ENCODE measurements around the gene NME4.

The NME4 gene

DNA sequence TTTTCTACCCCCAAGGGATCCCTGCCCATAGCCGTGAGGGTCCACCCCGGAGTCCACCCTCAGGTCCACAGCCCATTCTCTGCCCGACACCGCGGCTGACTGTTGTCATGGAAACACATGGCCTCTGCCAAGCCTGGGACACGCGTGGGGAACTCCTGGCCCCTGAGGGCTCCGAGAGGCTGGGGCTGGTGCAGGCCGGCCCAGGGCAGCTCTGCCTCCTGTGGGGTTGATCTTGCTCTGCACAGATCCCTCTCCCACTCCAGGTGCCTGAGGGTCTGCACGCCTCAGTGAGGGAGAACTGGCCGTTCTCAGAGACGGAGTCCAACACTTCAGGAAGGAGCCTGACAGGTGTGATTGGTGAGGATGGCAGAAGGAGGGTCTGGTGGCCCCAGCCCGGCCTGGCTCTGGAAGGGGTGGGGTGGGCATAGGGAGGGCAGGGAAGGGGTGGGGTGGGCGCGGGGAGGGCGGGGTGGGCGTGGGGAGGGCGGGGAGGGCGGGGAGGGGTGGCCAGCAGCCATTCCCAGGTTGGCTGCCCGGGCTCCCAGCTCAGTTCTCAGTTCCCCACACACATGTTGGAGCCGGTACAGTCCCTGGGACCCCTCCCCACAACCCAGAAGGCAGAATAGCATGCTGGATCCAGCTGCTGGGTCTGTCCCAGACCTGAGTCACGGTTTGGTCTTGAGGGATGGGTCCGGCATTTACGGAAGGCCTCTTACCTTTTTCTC is 33.1 kb upstream of the NME4 start:
- no peak for DNase-seq

DNA sequence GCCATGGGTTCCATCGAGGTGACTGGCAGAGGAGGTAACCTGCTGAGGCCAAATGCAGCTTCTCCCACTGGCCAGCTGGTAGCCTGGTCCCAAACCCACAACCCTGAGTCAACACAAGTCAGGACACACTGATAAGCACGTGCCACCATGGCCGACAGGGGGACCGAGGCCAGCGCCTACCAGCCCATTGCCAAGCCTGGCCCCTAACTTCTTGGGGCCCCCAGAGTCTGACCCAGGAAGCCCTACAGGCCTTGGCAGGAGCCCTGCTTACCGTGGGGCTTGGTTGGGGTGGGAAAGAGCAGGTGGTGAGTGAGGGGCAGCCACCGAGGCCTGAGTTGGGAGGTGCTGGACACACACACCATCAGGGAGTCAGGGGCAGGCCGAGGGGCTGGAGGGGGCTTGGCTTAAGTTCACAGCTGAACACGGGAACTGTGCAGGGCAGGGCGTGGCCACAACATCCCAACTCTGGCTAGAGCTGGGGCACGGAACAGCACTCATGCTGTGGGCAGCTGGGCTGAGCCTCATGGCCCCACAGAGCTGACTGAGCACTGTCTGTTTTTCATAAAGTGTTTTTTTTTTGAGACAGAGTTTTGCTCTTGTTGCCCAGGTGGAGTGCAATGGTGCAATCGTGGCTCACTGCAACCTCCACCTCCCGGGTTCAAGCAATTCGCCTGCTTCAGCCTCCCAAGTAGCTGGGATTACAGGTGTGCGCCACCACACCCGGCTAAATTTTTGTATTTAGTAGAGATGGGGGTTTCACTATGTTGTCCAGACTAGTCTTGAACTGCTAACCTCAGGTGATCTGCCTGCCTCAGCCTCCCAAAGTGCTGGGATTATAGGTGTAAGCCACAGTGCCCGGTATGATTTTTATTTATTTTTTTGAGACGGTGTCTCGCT is 32.2 kb upstream of the NME4 start:
- no peak for DNase-seq

DNA sequence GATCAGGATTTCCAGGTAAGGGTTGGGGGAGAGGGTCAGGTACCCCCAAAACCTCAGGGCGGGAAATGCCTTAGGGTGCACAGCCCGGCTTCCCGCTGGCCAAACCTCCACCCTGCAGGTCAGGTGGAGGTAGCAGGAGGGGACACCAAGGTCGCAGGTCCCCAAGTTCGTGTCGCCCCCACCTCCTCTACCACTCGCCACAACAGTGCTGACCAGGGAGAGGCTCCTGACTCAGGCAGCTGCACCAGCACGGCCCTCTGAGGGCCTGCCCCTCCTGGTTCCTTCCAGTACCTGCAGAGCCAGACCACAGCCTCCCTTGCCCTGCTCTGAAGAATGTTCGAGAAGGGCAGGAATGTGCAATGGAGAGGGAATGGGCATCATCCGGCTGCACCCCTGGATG is 30.5 kb upstream of the NME4 start:
- no peak for DNase-seq

DNA sequence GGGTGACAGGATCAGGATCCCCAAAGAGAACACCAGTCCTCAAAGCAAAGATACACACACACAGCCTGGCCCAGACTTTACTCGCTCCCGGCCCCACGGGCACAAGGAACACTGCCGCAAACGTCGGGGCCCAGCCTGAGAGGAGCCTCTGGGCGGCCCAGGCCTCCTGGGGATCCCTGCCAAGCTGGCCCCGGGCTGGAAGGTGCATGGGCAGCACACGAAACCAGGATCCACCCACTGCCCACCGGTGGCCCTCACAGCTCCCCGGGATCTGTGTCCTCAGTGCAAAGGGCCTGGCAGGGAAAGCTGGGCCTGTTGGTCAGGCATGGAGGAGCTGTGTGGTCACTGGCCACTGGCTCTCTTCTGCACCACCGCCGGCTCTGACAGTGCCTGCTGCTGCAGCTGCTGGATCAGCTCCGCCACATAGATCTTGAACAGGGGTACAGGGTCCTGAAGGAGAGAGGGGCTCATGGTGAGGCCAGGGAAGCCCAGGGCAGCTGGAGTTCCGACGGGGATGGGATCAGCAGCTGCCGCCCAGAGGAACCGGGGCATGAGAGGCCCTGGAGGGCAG is 29.6 kb upstream of the NME4 start:
- DNase-seq: no peak

DNA sequence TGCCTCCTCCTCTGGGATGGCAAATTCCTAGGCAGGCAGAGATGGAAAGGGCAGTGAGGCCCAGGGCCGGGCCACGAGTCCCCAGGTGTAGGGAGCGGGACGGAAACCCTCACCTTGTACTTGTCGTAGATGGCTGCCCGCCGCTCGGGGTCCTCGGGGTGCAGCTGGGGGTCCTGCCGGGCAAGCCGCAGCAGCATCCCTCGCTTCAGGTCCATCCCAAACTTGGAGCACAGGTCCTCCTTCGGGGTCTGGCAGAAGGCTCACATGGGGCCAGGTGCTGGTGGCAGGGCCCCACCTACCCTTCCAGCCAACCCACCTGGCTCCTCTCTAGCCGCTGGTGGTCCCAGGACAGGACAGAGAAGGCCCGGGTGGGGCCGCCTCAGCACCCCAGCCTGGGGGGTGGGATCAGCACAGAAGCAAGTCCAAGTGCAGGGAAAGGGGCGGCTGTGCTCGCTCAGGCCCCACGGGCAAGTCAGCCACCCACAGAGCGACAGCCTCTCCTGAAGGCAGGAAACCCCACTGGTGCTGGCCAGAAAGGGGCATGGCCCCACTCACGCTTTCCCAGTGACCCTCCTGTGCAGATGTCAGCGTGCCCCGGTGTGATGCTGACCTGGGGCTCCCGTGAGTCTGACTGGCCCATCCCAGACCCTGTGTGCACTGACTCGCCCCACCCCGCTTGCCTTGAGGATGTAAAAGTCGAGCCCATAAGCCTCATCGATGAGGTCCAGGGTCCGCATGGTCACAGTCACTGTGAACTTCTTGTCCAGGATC is 28.4 kb upstream of the NME4 start:
- DNase-seq: no peak

DNA sequence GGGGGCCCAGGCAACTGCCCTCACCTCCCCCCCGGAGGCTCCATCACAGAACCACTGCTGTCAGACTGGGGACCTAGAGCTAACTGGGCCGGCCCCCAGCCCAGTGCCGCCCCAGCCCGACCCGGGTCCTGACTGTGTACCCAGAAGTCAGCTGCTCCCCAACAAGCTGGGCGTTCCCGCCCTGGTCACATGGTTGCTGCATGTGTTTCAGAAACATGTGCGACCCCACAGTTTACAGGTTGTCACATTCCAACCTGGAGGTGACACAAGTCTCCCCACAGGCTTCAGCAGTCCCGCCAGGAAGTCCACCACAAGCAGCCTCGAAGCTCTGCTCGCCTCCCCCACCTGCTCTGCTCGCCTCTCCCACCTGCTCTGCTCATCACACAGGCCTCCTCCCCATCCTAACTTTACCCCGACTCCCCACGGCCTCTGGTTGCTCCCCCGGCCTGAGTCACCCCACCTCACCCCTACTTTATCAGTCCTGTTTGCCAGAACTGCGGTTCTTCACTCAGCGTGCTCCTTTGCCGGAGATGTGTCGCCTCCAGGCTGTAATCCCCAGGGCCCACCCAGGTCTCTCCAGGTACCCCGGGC is 27.6 kb upstream of the NME4 start:
- DNase-seq: no peak

DNA sequence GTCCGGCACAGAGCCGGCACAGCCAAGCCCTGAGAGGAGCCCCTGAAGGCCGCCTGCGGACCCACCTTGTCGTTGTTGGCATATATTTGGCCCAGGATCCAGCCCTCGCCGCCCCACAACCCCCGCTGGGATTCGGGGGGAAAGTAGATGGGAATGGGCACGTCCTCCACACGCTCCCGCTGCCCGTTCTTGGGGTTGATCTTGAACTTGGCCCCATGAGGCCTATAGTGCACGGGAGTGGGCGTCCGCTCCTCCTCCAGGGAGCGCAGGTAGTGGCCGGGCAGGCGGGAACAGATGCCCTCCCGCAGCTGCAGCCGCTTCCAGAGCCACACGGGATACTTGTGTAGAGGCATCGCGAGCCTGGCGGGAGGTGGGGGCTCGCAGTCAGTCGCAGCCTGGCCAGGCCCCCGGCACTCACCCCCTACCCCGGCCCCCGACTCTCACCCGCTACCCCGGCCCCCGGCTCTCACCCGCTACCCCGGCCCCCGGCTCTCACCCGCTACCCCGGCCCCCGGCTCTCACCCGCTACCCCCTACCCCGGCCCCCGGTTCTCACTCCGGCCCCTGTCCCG is 27.0 kb upstream of the NME4 start:
- no peak for DNase-seq

DNA sequence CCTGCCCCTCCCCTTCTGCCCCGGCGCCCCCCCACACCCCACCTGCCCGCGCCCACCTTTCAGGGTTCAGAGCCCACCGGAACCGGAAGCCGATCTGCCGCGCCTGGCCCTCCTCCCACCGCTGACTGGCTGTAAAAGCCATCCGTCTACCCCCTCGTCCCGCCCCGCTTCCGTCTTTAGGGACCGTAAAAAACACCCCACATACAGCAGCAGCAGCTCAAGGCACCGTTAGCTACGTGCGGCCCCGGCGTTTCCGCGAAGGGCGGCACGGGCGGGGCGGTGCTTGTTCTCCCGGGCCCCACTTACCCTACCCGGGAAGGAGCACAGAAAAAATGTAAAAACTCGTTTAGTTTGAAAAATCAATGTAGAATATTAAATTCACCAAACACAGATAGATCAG is 26.6 kb upstream of the NME4 start, which contains the start of gene MRPL28:
TSS of gene MRPL28 (minus strand) at position 96 of the 400 bp plus-strand sequence. CDS start 320 bp downstream, outside the sequence.
- DNase-seq: peak; percentile 94

DNA sequence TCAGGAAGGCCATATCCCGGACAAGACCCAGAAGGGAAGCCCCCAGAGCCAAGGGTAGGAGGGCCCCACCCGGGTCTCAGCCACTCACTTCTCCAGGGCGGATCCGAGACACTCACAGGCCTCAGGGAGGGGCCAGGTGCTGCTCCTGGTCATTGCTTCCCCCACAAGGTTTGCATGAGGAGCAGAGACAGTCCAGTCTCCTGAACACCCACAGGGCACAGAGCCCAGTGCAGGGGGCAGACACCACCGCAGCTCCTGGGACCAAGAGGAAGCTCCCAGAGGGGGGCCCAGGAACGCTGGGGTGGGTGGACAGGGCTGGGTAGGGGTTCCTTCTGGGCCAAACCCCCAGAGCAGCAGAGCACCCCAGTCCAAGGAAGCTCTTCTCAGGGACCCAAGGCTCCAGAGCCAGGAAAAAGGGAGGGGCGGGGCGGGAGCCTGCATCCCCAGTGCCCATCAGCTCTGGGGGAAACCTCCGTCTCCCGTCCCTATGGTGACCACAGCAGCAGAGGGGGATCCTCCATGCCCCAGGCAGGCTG is 26.0 kb upstream of the NME4 start:
- no peak for DNase-seq

DNA sequence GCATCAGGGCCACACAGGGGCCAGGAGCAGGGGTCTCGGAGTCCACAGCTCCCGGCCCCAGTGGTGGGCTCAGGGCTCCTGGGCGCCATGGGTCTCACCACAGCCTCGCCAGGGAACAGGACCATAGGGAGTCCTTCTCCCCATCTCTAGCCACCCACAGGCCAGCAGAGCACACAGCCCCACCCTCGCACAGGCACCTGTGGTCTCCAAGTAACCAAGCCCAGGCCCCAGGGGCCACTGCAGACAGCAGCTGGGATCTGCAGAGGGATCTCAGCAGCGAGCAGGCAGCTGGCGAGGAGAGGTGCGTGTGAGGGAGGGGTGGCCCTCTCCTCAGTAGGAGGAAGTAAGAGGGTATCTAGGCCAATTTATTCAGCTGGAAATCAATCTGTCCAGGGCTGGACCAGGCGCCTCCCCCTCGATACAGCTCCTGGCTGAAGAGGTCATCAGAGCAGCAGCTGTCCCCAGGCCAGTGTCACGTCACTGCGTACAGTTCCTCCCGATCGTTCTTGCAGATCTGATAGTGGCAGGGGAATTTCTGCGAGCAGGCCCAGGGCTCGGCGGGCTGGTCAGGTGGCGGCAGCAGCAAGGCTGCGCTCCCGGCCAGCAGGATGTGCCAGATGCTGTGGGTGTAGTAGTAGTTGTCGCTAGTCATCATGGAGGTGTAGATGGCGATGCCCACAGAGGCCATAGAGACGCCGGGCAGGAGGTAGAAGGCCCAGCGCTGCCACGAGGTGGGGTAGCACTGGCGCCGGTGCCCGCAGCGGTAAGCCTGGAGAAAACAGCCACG is 25.3 kb upstream of the NME4 start:
- no peak for DNase-seq

DNA sequence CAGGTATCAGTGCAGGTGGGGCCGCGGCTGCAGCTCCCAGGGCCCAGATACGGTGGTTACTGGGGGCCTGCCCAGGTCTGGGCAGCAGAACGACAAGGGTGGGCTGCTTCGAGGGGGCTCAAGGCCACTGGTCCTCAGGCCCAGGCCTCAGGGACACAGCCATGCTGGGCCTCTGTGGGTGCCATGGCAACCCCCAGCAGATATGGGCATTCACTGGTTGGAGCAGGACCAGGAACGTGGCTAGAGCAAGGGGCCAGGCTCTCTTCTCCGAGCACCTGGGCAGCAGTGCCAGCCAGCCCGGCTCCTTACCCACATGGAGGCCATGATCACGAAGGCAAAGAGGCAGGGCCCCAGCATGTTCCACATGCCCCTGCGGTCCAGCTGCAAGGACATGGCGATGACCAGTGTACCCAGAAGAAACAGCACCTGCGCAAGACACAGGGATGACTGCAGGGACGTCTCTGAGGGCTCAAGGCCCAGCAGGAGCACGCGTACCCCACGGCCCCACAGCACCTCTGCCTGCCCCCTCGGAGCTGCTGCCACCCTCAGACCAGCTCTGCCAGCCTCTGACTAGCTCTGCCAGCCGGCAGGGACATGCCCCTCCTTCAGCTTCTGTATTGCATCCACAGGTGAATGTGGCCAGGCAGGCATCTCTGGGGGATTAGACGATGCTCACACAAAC is 24.6 kb upstream of the NME4 start:
- DNase-seq: no peak

DNA sequence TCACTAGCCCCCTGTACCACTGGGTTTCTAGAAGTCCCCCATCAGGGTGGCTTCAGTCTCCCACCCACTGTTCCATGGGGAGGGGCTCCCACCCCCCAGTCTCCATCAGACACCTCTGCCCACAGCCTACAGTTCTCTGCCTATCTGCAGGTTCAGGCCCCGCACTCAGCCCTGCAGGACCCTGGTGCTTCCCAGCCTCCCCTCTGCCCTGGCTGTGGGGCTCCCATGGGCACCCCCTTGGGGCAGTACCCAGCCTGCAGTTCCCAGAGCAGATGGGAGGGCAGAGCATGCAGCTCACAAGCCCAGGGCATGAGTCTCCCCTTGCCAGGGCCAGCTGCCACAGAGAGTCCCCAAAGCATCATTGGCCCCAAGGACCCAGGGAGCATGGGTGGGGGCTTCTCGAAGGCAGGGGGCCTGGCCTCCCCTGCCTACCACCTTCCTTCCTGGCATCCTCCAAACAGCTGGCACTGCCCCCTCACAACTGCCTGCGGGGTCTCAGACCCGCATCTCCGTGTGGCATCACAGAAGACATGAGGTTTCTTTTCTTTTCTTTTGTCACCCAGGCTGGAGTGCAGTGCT is 23.9 kb upstream of the NME4 start:
- no peak for DNase-seq

DNA sequence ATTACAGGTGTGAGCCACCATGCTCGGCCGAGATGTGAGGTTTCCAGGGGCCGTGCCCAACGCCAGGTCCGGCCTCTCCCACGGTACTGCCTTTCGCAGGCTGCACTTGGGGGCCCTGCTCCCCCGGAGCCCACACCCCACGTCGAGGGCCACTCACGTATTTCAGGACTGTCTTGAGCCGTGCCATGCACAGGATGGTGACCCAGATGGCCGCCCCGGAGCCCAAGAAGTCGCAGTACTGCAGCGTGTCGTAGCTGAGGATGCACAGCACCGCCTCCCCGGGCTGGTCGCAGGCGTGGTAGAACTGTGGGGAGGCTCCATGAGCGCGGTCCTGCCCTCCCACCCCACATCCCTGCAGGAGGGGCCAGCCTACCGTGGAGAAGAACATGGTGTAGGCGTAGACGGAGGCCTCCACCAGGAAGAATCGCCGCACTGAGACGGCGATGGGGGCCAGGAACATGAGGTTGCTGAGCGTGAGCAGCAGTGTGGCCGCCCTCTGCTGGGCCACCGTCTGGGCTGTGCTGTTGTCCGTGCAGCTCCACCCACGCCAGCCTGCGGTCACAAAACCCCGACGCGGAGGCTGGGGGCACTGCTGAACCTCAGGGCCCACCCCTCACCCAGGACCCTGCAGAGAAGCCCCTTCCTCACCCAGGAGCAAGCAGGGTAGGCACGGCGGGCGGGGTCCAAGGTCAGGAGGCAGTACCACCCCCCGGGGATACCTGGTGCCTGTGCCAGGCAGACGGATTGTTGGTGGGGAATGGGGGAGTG is 23.0 kb upstream of the NME4 start:
- no peak for DNase-seq

DNA sequence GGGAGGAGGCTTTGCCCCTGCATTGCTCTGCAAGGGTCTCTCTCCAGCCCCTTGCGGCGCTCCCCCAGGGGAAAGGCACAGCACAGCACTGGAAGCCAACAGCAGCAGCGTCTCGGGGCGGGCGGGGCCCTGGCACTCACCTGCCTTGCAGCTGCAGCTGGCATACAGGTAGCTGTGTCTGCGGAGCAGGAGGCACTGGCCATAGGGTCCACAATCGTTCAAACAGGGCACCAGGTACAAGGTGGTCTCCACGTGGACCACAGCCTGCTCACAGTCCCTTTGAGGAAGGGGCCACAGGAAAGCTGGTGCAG is 22.4 kb upstream of the NME4 start:
- DNase-seq: no peak

DNA sequence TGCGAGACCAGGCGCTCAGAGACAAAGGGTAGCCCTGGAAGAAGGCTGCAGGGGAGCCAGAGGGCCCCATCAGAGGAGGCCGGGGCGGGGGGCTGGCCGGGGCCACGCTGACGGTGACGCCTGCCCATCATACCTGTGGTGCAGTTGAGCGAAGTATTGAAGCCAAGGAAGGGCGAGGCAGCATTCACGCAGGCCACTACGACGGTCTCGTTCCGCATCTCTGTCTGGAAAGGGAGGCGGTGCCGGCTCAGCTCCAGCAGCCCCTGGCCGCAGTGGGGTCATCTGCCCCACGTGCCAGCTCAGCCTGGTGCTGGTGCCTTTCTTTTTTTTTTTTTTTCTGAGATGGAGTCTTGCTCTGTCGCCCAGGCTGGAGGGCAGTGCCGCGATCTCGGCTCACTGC is 21.8 kb upstream of the NME4 start:
- no peak for DNase-seq

DNA sequence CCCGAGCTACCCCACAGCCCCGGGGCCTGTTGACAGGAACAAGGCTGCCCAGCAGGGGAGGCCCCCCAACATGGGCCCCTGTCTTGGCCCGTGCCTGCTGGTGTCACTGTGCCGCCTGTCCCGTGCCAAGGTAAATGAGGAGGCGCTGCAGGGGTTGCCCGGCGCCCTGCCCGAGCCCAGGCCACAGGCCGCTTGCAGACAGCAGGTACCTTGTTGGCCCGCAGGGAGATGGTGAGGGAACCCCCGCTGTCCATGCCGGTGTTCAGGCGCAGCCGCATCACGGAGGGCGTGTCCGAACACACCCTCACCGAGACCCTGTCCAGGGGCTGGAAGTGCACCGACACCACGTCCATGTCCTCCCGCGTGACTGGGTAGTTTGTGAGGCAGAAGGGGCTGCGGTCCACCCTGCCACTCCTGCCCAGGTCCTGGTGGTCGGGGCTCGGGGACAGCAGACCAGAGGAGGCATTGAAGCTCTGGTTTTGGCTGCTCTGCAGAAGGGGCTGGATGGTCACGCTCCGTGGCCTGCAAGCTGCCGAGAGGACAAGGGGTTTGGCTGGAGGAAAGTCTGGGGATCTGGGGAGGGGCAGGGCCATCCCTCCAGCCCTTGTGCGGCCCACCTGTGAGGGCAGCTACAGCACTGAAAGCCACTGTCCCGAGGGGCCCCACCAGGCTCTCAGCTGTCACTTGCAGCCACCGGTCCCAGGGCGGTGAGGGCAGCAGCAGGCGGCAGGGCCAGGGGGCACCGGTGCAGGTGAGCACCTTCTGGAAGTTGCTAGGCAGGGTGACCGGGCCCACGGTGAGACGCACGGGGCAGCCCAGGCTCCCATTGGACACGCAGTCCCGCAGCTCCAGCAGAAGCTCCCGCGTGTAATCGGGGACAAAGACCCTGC is 20.8 kb upstream of the NME4 start:
- no peak for DNase-seq

DNA sequence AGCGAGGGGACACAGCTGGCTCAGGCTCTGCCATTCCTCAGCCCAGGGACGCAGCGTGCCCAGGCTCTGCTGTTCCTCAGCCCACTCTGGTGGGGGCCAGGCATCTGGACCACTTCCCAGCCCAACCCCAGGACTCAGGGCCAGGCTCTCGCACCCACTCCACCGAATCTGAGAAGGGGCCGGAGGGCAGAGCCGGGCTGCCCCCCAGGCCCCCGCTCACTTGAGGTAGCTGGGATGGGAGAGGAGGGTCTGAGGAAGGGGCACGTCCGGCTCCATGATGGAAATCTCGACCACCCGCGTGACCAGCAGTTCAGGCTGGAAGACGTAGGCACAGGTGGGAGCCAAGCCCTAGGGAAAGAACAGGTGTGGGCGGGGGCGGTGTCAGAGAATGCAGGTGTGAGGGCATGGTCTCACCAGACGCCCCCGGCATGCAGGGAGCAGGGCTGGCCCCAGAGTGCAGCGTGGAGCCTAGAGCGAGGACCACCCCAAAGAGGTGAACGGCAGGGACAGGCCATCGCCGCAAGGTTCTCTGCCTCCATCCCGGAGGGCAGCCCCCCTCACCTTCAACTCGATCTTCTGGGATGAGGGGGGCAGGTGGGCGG is 20.1 kb upstream of the NME4 start:
- DNase-seq: no peak

DNA sequence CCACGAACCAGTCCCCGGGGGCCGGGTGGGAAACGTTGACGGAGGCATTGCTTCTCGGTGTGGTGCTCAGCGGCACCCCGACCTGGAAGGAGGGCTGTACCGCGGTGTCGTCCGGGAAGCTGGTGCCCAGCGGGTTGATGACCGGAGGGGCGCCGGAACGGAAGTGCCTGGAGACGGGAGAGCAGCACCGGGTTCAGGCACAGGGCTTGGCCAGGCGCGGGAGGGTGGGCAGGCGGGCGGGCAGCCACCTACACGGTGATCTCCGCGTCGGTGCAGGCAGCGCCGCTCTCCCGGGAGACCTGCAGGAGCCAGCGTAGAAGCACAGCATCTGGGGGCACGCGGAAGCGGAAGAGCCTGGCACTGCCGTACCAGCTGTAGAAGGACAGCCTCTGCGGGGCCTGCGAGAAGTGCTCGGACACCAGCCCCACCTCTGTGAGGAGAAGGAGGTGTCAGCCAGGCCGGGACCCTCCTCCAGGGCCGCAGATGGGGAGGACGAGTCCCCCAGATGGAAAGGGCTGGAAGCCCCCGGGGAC is 19.5 kb upstream of the NME4 start:
- no peak for DNase-seq

All from CD4-positive, alpha-beta T cell treated with Interferon alpha-2 for 1 hour (primary cell).